CD8-positive, alpha-beta memory T cell (primary cell): ENCODE results near the gene MACROD1. TPM values are rescaled to one million over a fixed set of nuclear protein-coding genes. Genes with fewer than 3 reads are reported as not detected.

Source experiments
- CTCF ChIA-PET: fragments of 350-600 bp; sonication (Branson Sonifier 250); formaldehyde crosslinking; loops from one replicate; lab custom pipeline; 2021; ENCODE audit warnings: antibody characterized with exemption; lab: Charles Lee
- POLR2A ChIA-PET: fragments of 350-600 bp; sonication (Branson Sonifier 250); formaldehyde crosslinking; loops from one replicate; lab custom pipeline; 2021; ENCODE audit warnings: antibody characterized with exemption; lab: Charles Lee
- DNase-seq, 5 donors: peaks; one replicate each; pipeline versions ENCODE4 v3.0.0 to v3.0.0-alpha.2; 2020 to 2022; ENCODE audit warnings: mixed read lengths in 1 of 5
- H3K27ac ChIP-seq: one replicate; pipeline ENCODE4 v1.7.0; 2013; ENCODE audit warnings: low read depth, mild to moderate bottlenecking, low read length, moderate library complexity
- H3K27me3 ChIP-seq: 2 replicates; pipeline ENCODE4 v1.7.0; 2013; ENCODE audit warnings: low read length, mild to moderate bottlenecking; ENCODE audit not compliant: insufficient read depth, poor library complexity, severe bottlenecking
- H3K36me3 ChIP-seq: 2 replicates; pipeline ENCODE4 v1.7.0; 2013; ENCODE audit warnings: mild to moderate bottlenecking, low read length, moderate library complexity; ENCODE audit not compliant: insufficient read depth
- H3K4me1 ChIP-seq: 2 replicates; pipeline ENCODE4 v1.7.0; 2013; ENCODE audit warnings: mild to moderate bottlenecking, low read length, moderate library complexity; ENCODE audit not compliant: insufficient read depth
- H3K4me3 ChIP-seq: 2 replicates; pipeline ENCODE4 v1.7.0; 2013; ENCODE audit warnings: mild to moderate bottlenecking, low read length
- H3K9me3 ChIP-seq: 2 replicates; pipeline ENCODE4 v1.7.0; 2013; ENCODE audit warnings: mild to moderate bottlenecking, low read length
- H3K27ac Mint-ChIP-seq, 8 donors: one replicate each; pipeline ENCODE4 v1.8.0; 2020 to 2021; ENCODE audit warnings: mixed read lengths in 8 of 8, mild to moderate bottlenecking in 6 of 8, inconsistent platforms in 3 of 8, moderate library complexity in 3 of 8
- H3K27me3 Mint-ChIP-seq, 2 donors: one replicate each; pipeline ENCODE4 v1.8.0; 2020 to 2021; ENCODE audit warnings: mixed read lengths in 2 of 2, mild to moderate bottlenecking in 1 of 2, moderate library complexity in 1 of 2
- H3K36me3 Mint-ChIP-seq, 3 donors: one replicate each; pipeline ENCODE4 v1.8.0; 2020 to 2021; ENCODE audit warnings: mixed read lengths in 3 of 3, inconsistent platforms in 1 of 3, mild to moderate bottlenecking in 1 of 3
- H3K4me1 Mint-ChIP-seq, 3 donors: one replicate each; pipeline ENCODE4 v1.8.0; 2020 to 2021; ENCODE audit warnings: mixed read lengths in 3 of 3, inconsistent platforms in 1 of 3, mild to moderate bottlenecking in 1 of 3
- H3K4me3 Mint-ChIP-seq, 7 donors: one replicate each; pipeline ENCODE4 v1.8.0; 2020 to 2021; ENCODE audit warnings: mixed read lengths in 7 of 7, mild to moderate bottlenecking in 6 of 7, moderate library complexity in 4 of 7, inconsistent platforms in 2 of 7
- H3K9me3 Mint-ChIP-seq, 5 donors: one replicate each; pipeline ENCODE4 v1.8.0; 2020 to 2022; ENCODE audit warnings: mixed read lengths in 5 of 5, mild to moderate bottlenecking in 3 of 5, moderate library complexity in 2 of 5, inconsistent platforms in 1 of 5
- polyA plus RNA-seq: library from polyadenylated mRNA; unstranded; fragments of 300-500 nt; fragmentation: Illumina TruSeq; gene quantifications from one replicate; pipeline ENCODE4 v1.2.3, GENCODE V29; 2021
- total RNA-seq, 2 experiments: library from RNA; stranded (reverse); gene quantifications; one replicate each; pipeline ENCODE4 v1.2.3, GENCODE V29; 2021

Gene MACROD1
- total and polyA plus RNA-seq, 3 experiments from 2014 or later: 9.2 to 25.5 (median 19.6) TPM

- H3K27ac ChIP-seq: no peak overlapping the region
- Mint-ChIP-seq H3K36me3 (no peaks in the 10 kb centered on the region), H3K27me3 (no peaks in the 10 kb centered on the region), H3K4me1 (peaks cover 4 to 7% (median 6%) of the 10 kb centered on the region in 3 donors), H3K27ac (no peak overlapping the region), H3K4me3 (no peak overlapping the region), H3K9me3 (no peaks in the 10 kb centered on the region)
- peaks cover 6% of the 10 kb centered on the region for H3K4me1 ChIP-seq
- H3K36me3 ChIP-seq: no peaks in the 10 kb centered on the region
- DNase-seq: no peak
- H3K4me3 ChIP-seq: no peak overlapping the region
- H3K27me3 ChIP-seq: no peaks in the 10 kb centered on the region
- CTCF ChIA-PET: no interaction called here
- POLR2A ChIA-PET: no interaction called here
- H3K9me3 ChIP-seq: no peaks in the 10 kb centered on the region
Measured at GRCh38 chr11:64078905-64079304, 87.0 kb downstream of the MACROD1 start.

GRCh38 chr11:64078284-64078683 is 87.6 kb downstream of the MACROD1 start:
- no peaks in the 10 kb centered on the region for H3K27me3 ChIP-seq
- no peak overlapping the region for H3K27ac Mint-ChIP-seq
- no peak overlapping the region for H3K27ac ChIP-seq
- no peak overlapping the region for H3K4me3 Mint-ChIP-seq
- no peak for DNase-seq
- peaks cover 6% of the 10 kb centered on the region for H3K4me1 ChIP-seq
- no peaks in the 10 kb centered on the region for H3K27me3 Mint-ChIP-seq
- H3K36me3 Mint-ChIP-seq: no peaks in the 10 kb centered on the region
- H3K9me3 ChIP-seq: no peaks in the 10 kb centered on the region
- H3K4me1 Mint-ChIP-seq: peaks cover 4 to 9% (median 6%) of the 10 kb centered on the region in 3 donors
- no peaks in the 10 kb centered on the region for H3K9me3 Mint-ChIP-seq
- CTCF ChIA-PET: no interaction called here
- H3K36me3 ChIP-seq: no peaks in the 10 kb centered on the region
- H3K4me3 ChIP-seq: no peak overlapping the region
- POLR2A ChIA-PET: no interaction called here

DNA sequence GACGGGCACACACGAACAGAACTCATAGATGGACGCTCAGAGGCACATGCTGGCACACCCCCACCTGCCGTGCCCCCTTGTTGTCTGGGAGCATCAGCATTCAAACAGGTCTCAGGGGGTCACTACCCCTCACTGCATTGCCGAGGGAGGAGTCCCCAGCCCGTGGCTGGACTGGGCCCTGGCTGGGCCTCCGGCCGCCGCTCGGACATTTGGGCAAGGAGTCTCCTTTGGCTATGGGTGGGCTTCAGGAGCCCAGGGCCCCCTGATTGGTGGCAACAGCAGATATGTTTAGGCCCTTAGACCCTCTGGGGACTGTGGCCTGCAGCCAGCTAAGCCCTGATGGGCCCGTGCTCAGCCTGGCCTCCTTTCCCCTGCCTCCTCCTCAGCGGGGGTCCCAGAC is 88.3 kb downstream of the MACROD1 start:
- H3K27me3 Mint-ChIP-seq: no peaks in the 10 kb centered on the region
- no peaks in the 10 kb centered on the region for H3K9me3 ChIP-seq
- H3K36me3 Mint-ChIP-seq: no peaks in the 10 kb centered on the region
- H3K27ac Mint-ChIP-seq: no peak overlapping the region
- H3K36me3 ChIP-seq: no peaks in the 10 kb centered on the region
- no peaks in the 10 kb centered on the region for H3K27me3 ChIP-seq
- no peak for DNase-seq
- peaks cover 4 to 9% (median 6%) of the 10 kb centered on the region in 3 donors for H3K4me1 Mint-ChIP-seq
- CTCF ChIA-PET: no interaction called here
- no peak overlapping the region for H3K4me3 Mint-ChIP-seq
- POLR2A ChIA-PET: no interaction called here
- H3K9me3 Mint-ChIP-seq: no peaks in the 10 kb centered on the region
- no peak overlapping the region for H3K4me3 ChIP-seq
- peaks cover 6% of the 10 kb centered on the region for H3K4me1 ChIP-seq
- H3K27ac ChIP-seq: no peak overlapping the region

GRCh38 chr11:64076758-64077157 is 89.2 kb downstream of the MACROD1 start:
- peaks cover 6% of the 10 kb centered on the region for H3K4me1 ChIP-seq
- H3K27ac ChIP-seq: no peak overlapping the region
- no peaks in the 10 kb centered on the region for H3K36me3 ChIP-seq
- H3K27me3 Mint-ChIP-seq: no peaks in the 10 kb centered on the region
- DNase-seq: no peak
- ChIA-PET CTCF (no interaction called here), POLR2A (no interaction called here)
- no peak overlapping the region for H3K4me3 ChIP-seq
- H3K9me3 ChIP-seq: no peaks in the 10 kb centered on the region
- H3K9me3 Mint-ChIP-seq: no peaks in the 10 kb centered on the region
- H3K27me3 ChIP-seq: no peaks in the 10 kb centered on the region
- no peaks in the 10 kb centered on the region for H3K36me3 Mint-ChIP-seq
- no peak overlapping the region for H3K27ac Mint-ChIP-seq
- no peak overlapping the region for H3K4me3 Mint-ChIP-seq
- H3K4me1 Mint-ChIP-seq: peaks cover 4 to 9% (median 6%) of the 10 kb centered on the region in 3 donors

DNA sequence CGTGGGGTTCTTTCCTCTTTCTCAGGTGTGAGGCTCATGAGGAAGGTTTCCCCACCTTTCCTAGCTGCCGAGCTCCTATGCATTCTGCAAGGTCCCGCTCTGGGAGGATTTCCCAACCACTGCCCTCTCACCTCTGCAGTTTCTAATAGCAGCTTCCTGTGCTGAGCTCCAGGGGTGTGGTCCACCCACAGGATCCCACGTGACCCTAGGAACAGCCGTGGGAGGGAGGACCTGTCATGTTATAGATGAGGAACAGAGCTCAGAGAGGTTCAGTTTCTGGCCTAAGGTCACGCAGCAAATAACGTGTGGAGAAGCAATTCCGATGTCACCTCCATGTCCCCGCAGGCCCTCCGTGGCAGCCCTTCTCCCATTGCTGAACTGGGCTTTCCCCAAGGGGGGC is 91.7 kb downstream of the MACROD1 start:
- no peak overlapping the region for H3K4me3 ChIP-seq
- H3K27me3 Mint-ChIP-seq: no peaks in the 10 kb centered on the region
- H3K27ac ChIP-seq: no peak overlapping the region
- DNase-seq: no peak
- peaks cover 6% of the 10 kb centered on the region for H3K4me1 ChIP-seq
- H3K36me3 Mint-ChIP-seq: no peaks in the 10 kb centered on the region
- no peaks in the 10 kb centered on the region for H3K9me3 Mint-ChIP-seq
- H3K4me3 Mint-ChIP-seq: peak overlapping the region in 1 of 7 donors; percentile 59
- peaks cover 4 to 9% (median 6%) of the 10 kb centered on the region in 3 donors for H3K4me1 Mint-ChIP-seq
- H3K36me3 ChIP-seq: no peaks in the 10 kb centered on the region
- no peaks in the 10 kb centered on the region for H3K9me3 ChIP-seq
- CTCF ChIA-PET: no interaction called here
- POLR2A ChIA-PET: no interaction called here
- peak overlapping the region in 1 of 8 donors; percentile 68 for H3K27ac Mint-ChIP-seq
- H3K27me3 ChIP-seq: no peaks in the 10 kb centered on the region

DNA sequence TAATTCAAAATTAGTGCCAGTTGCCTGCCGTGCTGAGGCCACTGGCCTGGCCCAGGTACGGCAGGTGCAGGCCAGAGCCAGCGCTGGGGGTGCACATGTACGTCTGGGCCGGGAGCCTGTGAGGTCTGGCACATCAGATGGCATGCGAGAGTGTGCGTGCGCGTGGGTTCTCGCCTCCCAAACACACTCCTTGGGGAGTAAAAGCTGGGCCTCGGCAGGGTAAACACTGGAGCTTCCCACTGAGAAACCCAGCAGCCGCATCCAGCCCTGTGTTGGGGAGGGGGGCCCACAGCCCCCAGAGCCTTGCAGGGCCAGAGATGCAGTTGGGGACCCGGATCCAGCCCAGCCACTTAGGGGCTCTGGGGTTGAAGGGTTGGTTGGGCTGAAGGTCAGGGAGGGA is 92.4 kb downstream of the MACROD1 start:
- H3K27me3 Mint-ChIP-seq: no peaks in the 10 kb centered on the region
- peaks cover 6% of the 10 kb centered on the region for H3K4me1 ChIP-seq
- no peaks in the 10 kb centered on the region for H3K9me3 Mint-ChIP-seq
- no peak overlapping the region for H3K27ac ChIP-seq
- H3K27me3 ChIP-seq: no peaks in the 10 kb centered on the region
- no peak overlapping the region for H3K4me3 ChIP-seq
- no peak for DNase-seq
- H3K4me1 Mint-ChIP-seq: peaks cover 4 to 9% (median 6%) of the 10 kb centered on the region in 3 donors
- H3K36me3 ChIP-seq: no peaks in the 10 kb centered on the region
- no peaks in the 10 kb centered on the region for H3K9me3 ChIP-seq
- no peak overlapping the region for H3K4me3 Mint-ChIP-seq
- H3K27ac Mint-ChIP-seq: no peak overlapping the region
- H3K36me3 Mint-ChIP-seq: no peaks in the 10 kb centered on the region
- POLR2A ChIA-PET: no interaction called here
- CTCF ChIA-PET: no interaction called here

DNA sequence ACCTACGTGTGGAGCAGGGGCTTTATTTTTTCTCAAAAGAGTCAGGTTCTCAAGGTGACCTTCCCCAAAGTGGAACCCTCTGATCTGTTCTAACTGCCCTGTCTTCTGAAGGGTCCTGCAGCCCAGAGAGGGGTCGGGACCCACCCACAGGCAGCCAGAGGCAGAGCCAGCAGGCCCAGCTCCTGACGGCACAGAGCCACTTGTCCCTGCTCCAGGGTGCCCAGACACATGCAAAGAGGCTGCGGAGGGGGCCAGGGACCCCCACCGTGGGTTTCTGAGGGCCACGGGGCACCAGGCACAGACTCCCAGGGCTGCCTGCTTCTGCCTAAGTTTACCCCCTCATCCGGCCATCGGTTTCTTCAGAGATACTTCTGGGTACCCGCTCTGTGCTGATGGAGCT is 93.0 kb downstream of the MACROD1 start:
- no peaks in the 10 kb centered on the region for H3K27me3 Mint-ChIP-seq
- no peak for DNase-seq
- no peak overlapping the region for H3K27ac Mint-ChIP-seq
- no peak overlapping the region for H3K4me3 Mint-ChIP-seq
- Histone ChIP-seq H3K4me1 (peaks cover 6% of the 10 kb centered on the region), H3K27ac (no peak overlapping the region), H3K27me3 (no peaks in the 10 kb centered on the region), H3K36me3 (no peaks in the 10 kb centered on the region), H3K4me3 (no peak overlapping the region), H3K9me3 (no peaks in the 10 kb centered on the region)
- H3K9me3 Mint-ChIP-seq: no peaks in the 10 kb centered on the region
- ChIA-PET CTCF (no interaction called here), POLR2A (no interaction called here)
- H3K4me1 Mint-ChIP-seq: peaks cover 4 to 9% (median 6%) of the 10 kb centered on the region in 3 donors
- H3K36me3 Mint-ChIP-seq: no peaks in the 10 kb centered on the region

- Mint-ChIP-seq H3K27me3 (no peaks in the 10 kb centered on the region), H3K36me3 (no peaks in the 10 kb centered on the region), H3K4me3 (no peak overlapping the region), H3K27ac (no peak overlapping the region), H3K9me3 (no peaks in the 10 kb centered on the region), H3K4me1 (peaks cover 4 to 9% (median 6%) of the 10 kb centered on the region in 3 donors)
- Histone ChIP-seq H3K27me3 (no peaks in the 10 kb centered on the region), H3K36me3 (no peaks in the 10 kb centered on the region), H3K27ac (no peak overlapping the region), H3K9me3 (no peaks in the 10 kb centered on the region), H3K4me3 (no peak overlapping the region), H3K4me1 (peaks cover 6% of the 10 kb centered on the region)
- no peak for DNase-seq
- POLR2A ChIA-PET: no interaction called here
- CTCF ChIA-PET: no interaction called here
Measured at GRCh38 chr11:64072403-64072802, 93.5 kb downstream of the MACROD1 start.

DNA sequence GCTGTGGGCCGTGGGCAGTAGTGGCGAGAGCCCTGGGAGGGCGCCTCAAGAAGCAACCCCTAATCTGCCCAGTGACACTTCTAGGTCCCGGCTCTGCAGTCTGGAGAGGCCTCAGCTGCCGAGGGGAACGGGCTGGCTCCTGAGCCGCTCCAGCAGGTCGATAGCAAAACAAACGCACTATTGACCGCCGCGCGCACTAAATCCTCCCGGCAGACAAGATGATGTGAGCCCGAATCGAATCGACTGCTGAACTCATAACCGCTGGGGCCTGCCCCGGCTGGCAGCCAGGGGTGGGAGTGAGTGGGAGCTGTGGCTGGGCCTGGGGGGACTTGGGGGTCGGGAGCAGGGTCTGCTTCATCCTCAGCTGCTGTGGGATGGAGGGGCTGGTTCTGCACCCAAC is 94.1 kb downstream of the MACROD1 start:
- no peaks in the 10 kb centered on the region for H3K9me3 ChIP-seq
- Mint-ChIP-seq H3K27me3 (no peaks in the 10 kb centered on the region), H3K36me3 (no peaks in the 10 kb centered on the region), H3K9me3 (no peaks in the 10 kb centered on the region), H3K4me3 (no peak overlapping the region), H3K4me1 (peaks cover 4 to 11% (median 6%) of the 10 kb centered on the region in 3 donors), H3K27ac (no peak overlapping the region)
- H3K36me3 ChIP-seq: no peaks in the 10 kb centered on the region
- no peak for DNase-seq
- H3K4me1 ChIP-seq: peaks cover 6% of the 10 kb centered on the region
- no peaks in the 10 kb centered on the region for H3K27me3 ChIP-seq
- POLR2A ChIA-PET: no interaction called here
- H3K4me3 ChIP-seq: no peak overlapping the region
- CTCF ChIA-PET: no interaction called here
- no peak overlapping the region for H3K27ac ChIP-seq
